Vagina (tissue), 2 donors: ENCODE data around the gene GATA6.

ENCODE experiments used
- POLR2A ChIP-seq, 2 donors: fragments of 450-650 bp; IDR thresholded peaks; one replicate each; pipeline ENCODE4 v1.6.1; 2017; ENCODE audit warnings: antibody characterized with exemption in 2 of 2, mild to moderate bottlenecking in 2 of 2, moderate library complexity in 2 of 2
- TF ChIP-seq, protein P1 (sequence below), 3 experiments: fragments of 450-650 bp in 2 of 3; fragments of 200-600 bp in 1 of 3; sonication (generic) in 1 of 3; IDR thresholded peaks; one replicate each; pipeline ENCODE4 v1.5.1; 2017 to 2019; ENCODE audit warnings: antibody characterized with exemption in 3 of 3, mild to moderate bottlenecking in 2 of 3, moderate library complexity in 2 of 3

DNA sequence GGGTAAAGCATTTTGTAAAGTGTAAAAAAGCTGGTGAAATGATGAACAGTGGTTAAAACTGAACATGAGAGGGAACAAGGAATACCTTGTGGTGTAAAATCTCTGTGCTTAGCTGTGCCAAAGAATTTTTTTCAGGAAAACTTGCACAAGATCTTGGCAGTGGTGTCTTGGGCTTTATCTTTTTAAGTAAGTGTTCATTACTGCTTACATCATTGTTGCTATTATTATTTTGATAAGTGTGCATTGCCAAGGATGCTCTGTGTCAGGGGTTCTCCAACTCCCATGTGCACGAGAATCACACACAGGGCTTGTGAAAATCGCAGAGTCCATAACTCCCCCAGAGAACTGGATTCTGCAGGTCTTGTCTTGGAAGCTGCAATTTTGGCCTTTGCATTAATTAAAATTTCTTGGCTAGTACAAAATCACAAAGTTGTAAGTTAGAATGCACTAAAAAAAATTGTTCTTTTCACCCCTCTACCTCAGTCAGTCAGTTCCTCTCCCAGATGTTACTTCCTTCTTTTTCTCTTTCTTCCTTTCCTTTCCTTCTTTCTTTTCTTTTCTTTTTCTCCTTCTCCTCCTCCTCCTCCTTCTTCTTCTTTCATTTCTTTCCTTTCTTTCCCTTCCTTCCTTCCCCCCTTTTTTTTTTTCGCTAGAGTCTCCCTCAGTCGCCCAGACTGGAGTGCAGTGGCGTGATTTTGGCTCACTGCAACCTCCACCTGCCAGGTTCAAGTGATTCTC lies 37.8 kb downstream of the GATA6 start:
- no peak for TF ChIP-seq POLR2A (IDR thresholded peaks at IDR 0.05)
- TF ChIP-seq, protein P1, sequence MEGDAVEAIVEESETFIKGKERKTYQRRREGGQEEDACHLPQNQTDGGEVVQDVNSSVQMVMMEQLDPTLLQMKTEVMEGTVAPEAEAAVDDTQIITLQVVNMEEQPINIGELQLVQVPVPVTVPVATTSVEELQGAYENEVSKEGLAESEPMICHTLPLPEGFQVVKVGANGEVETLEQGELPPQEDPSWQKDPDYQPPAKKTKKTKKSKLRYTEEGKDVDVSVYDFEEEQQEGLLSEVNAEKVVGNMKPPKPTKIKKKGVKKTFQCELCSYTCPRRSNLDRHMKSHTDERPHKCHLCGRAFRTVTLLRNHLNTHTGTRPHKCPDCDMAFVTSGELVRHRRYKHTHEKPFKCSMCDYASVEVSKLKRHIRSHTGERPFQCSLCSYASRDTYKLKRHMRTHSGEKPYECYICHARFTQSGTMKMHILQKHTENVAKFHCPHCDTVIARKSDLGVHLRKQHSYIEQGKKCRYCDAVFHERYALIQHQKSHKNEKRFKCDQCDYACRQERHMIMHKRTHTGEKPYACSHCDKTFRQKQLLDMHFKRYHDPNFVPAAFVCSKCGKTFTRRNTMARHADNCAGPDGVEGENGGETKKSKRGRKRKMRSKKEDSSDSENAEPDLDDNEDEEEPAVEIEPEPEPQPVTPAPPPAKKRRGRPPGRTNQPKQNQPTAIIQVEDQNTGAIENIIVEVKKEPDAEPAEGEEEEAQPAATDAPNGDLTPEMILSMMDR (IDR thresholded peaks at IDR 0.05): no peak
